HCT116 (cell line): ENCODE measurements around the gene FRMD8. TPM values are rescaled to one million over a fixed set of nuclear protein-coding genes. Genes with fewer than 3 reads are reported as not detected.

Experiments
- ATAC-seq: fragments of 200-7000 bp; cut with Tn5 transposase; 2 replicates; pipeline ENCODE4 v1.9.1; 2020; ENCODE audit warnings: mild to moderate bottlenecking, moderate library complexity
- BruUV-seq: library from RNA; stranded (reverse); fragments of 400-500 nt; replicated peaks from 2 replicates; lab custom pipeline; 2021; lab: Mats Ljungman, UMichigan
- CTCF ChIA-PET: fragments of 300-600 bp; sonication (Branson Sonifier 250); formaldehyde crosslinking; loops from one replicate; lab custom pipeline; 2021; ENCODE audit warnings: antibody characterized with exemption; lab: Charles Lee
- POLR2A ChIA-PET: fragments of 300-600, 350-600 bp; sonication (Branson Sonifier 250); formaldehyde crosslinking; loops from one replicate; lab custom pipeline; 2021; ENCODE audit warnings: antibody characterized with exemption; lab: Charles Lee
- RAD21 ChIA-PET, 2 experiments: fragments of 300-600 bp; sonication (Branson Sonifier 250); formaldehyde crosslinking; loops; one replicate each; lab custom pipeline; 2023; ENCODE audit warnings: low total read pairs in 2 of 2; ENCODE audit not compliant: uncharacterized antibody in 2 of 2, unreplicated experiment in 2 of 2, low non-redundant PET in 1 of 2; lab: Charles Lee
- DNase-seq: peaks from one replicate; pipeline ENCODE4 v3.0.0-alpha.2; 2010; ENCODE audit warnings: low read depth, low spot score
- H2AFZ ChIP-seq: fragments of 200-600 bp; shearing (Covaris generic), sonication (generic); 2 replicates; pipeline ENCODE4 v1.6.1; 2017; ENCODE audit warnings: low read depth, mixed run types, mixed read lengths, antibody characterized with exemption, low read length; ENCODE audit not compliant: poor library complexity, severe bottlenecking
- H3K27ac ChIP-seq: 2 replicates; pipeline ENCODE4 v1.5.1; 2012; ENCODE audit warnings: low read depth, low read length
- H3K27me3 ChIP-seq: fragments of 200-600 bp; sonication (generic); 2 replicates; pipeline ENCODE4 v1.6.1; 2016; ENCODE audit warnings: mixed run types, low read length, mixed read lengths; ENCODE audit not compliant: insufficient read depth
- H3K36me3 ChIP-seq, 2 experiments: fragments of 200-500 bp in 1 of 2; fragments of 200-600 bp in 1 of 2; sonication (Bioruptor generic) in 1 of 2; sonication (generic) in 1 of 2; 2 replicates each; pipeline versions ENCODE4 v1.5.1 to v1.6.1; 2014 to 2016; ENCODE audit warnings: low read length in 2 of 2, inconsistent platforms in 1 of 2, mixed read lengths in 1 of 2, mixed run types in 1 of 2; ENCODE audit not compliant: insufficient read depth in 2 of 2, control insufficient read depth in 1 of 2
- H3K4me1 ChIP-seq, 2 experiments: fragments of 200-600 bp in 1 of 2; sonication (generic) in 1 of 2; 2 replicates each; pipeline versions ENCODE4 v1.5.1 to v1.6.1; 2012 to 2017; ENCODE audit warnings: low read length in 2 of 2, inconsistent platforms in 1 of 2, mild to moderate bottlenecking in 1 of 2, mixed read lengths in 1 of 2, mixed run types in 1 of 2, moderate library complexity in 1 of 2; ENCODE audit not compliant: insufficient read depth in 2 of 2, control insufficient read depth in 1 of 2
- H3K4me2 ChIP-seq: fragments of 200-600 bp; sonication (generic); 2 replicates; pipeline ENCODE4 v1.6.1; 2017; ENCODE audit warnings: mixed run types, low read length, mixed read lengths
- H3K4me3 ChIP-seq, 2 experiments: fragments of 200-600 bp in 1 of 2; sonication (generic) in 1 of 2; replicated peaks in 1 of 2; 2 replicates each; pipeline ENCODE4 v1.5.1; 2011 to 2016; ENCODE audit warnings: low read length in 2 of 2, control low read depth in 1 of 2, low read depth in 1 of 2, mild to moderate bottlenecking in 1 of 2, mixed read lengths in 1 of 2, mixed run types in 1 of 2
- H3K79me2 ChIP-seq: fragments of 200-600 bp; sonication (generic); 2 replicates; pipeline ENCODE4 v1.6.1; 2017; ENCODE audit warnings: mild to moderate bottlenecking, mixed run types, low read length, moderate library complexity, mixed read lengths; ENCODE audit not compliant: insufficient read depth
- H3K9ac ChIP-seq: fragments of 200-600 bp; sonication (generic); 2 replicates; pipeline ENCODE4 v1.6.1; 2016; ENCODE audit warnings: low read length, mixed read lengths
- H3K9me2 ChIP-seq: fragments of 200-600 bp; sonication (generic), shearing (Covaris generic); 2 replicates; pipeline ENCODE4 v1.6.1; 2017; ENCODE audit warnings: mixed run types, mild to moderate bottlenecking, moderate library complexity; ENCODE audit not compliant: insufficient read depth
- H3K9me3 ChIP-seq, 2 experiments: fragments of 200-500 bp in 1 of 2; fragments of 200-600 bp in 1 of 2; sonication (Bioruptor generic) in 1 of 2; sonication (generic) in 1 of 2; 2 replicates each; pipeline ENCODE4 v1.6.1; 2014 to 2017; ENCODE audit warnings: low read length in 2 of 2, mixed read lengths in 2 of 2, inconsistent platforms in 1 of 2, low read depth in 1 of 2, mild to moderate bottlenecking in 1 of 2, mixed run types in 1 of 2, moderate library complexity in 1 of 2; ENCODE audit not compliant: control insufficient read depth in 1 of 2, insufficient read depth in 1 of 2
- H4K20me1 ChIP-seq: fragments of 200-600 bp; sonication (generic), shearing (Covaris generic); 2 replicates; pipeline ENCODE4 v1.6.1; 2017; ENCODE audit warnings: mixed run types, mild to moderate bottlenecking, moderate library complexity; ENCODE audit not compliant: insufficient read depth
- ATF3 ChIP-seq: IDR thresholded peaks from 2 replicates; pipeline ENCODE4 v1.6.1; 2012
- CBX3 ChIP-seq: IDR thresholded peaks from 2 replicates; pipeline ENCODE4 v1.6.1; 2012; ENCODE audit warnings: low read depth
- EGR1 ChIP-seq: IDR thresholded peaks from 2 replicates; pipeline ENCODE4 v1.6.1; 2012; ENCODE audit warnings: low read depth
- JUND ChIP-seq: IDR thresholded peaks from 2 replicates; pipeline ENCODE4 v1.6.1; 2012
- POLR2AphosphoS5 ChIP-seq: IDR thresholded peaks from 2 replicates; pipeline ENCODE4 v1.6.1; 2011; ENCODE audit warnings: mild to moderate bottlenecking, low read depth, low read length, moderate library complexity
- RAD21 ChIP-seq: IDR thresholded peaks from 2 replicates; pipeline ENCODE4 v1.6.1; 2012; ENCODE audit warnings: low read depth, mild to moderate bottlenecking
- SIN3A ChIP-seq: IDR thresholded peaks from 2 replicates; pipeline ENCODE4 v1.6.1; 2012; ENCODE audit warnings: low read depth
- YY1 ChIP-seq: IDR thresholded peaks from 2 replicates; pipeline ENCODE4 v1.6.1; 2011; ENCODE audit warnings: low read length, low read depth, moderate library complexity, mild to moderate bottlenecking; ENCODE audit not compliant: insufficient replicate concordance; ENCODE audit errors: extremely low read depth
- ZBTB33 ChIP-seq: IDR thresholded peaks from 2 replicates; pipeline ENCODE4 v1.6.1; 2011; ENCODE audit warnings: mild to moderate bottlenecking, low read length, moderate library complexity; ENCODE audit not compliant: insufficient replicate concordance; ENCODE audit errors: extremely low read depth
- ZFX ChIP-seq: fragments of 450-650 bp; IDR thresholded peaks from 2 replicates; pipeline ENCODE4 v1.6.1; 2017
- ZNF274 ChIP-seq: fragments of 200-500 bp; sonication (Bioruptor generic); IDR thresholded peaks from 2 replicates; pipeline ENCODE4 v1.6.1; 2014; ENCODE audit warnings: mild to moderate bottlenecking, low read depth, low read length, inconsistent platforms
- intact Hi-C: fragments of 100-400 bp; cut with micrococcal nuclease; formaldehyde crosslinking; loops from 2 replicates; pipeline ENCODE4 v1.10.0; 2022
- total RNA-seq: library from RNA; stranded (reverse); gene quantifications from one replicate; pipeline ENCODE4 v1.2.1, GENCODE V29; 2021; ENCODE audit not compliant: unreplicated experiment

Gene FRMD8
- total RNA-seq, 1 experiment from 2014 or later = 35.8 TPM

GRCh38 chr11:65376138-65376713, 10.2 kb upstream of the FRMD8 start:
- Histone ChIP-seq H3K27me3 (no peaks in the 10 kb centered on the region), H3K79me2 (no peaks in the 10 kb centered on the region), H3K36me3 (no peaks in the 10 kb centered on the region), H4K20me1 (no peaks in the 10 kb centered on the region), H3K9me3 (no peaks in the 10 kb centered on the region), H3K4me2 (no peak overlapping the region), H3K9me2 (no peaks in the 10 kb centered on the region), H3K9ac (no peak overlapping the region), H3K27ac (no peak overlapping the region), H3K4me3 (no peak overlapping the region), H2AFZ (no peak overlapping the region), H3K4me1 (peaks cover 15 to 18% of the 10 kb centered on the region in 2 experiments)
- BruUV-seq = no TSS peak
- CTCF ChIA-PET = no interaction called here
- intact Hi-C loops = no loop called here
- POLR2A ChIA-PET = interaction anchor here (1.6 kb wide), 1 partner anchor 123 kb away, joined by 4 read pairs; the partner anchor contains the start of gene MALAT1
- DNase-seq (no peak), ATAC-seq (no peak)
- RAD21 ChIA-PET = no interaction called here
- TF ChIP-seq JUND = no peak
- TF ChIP-seq EGR1 = no peak
- TF ChIP-seq POLR2AphosphoS5 = no peak
- TF ChIP-seq YY1 = no peak
- no peak for TF ChIP-seq SIN3A
- TF ChIP-seq ATF3 = no peak
- TF ChIP-seq CBX3 = no peak
- no peak for TF ChIP-seq ZFX
- TF ChIP-seq ZBTB33 = no peak
- no peak for TF ChIP-seq RAD21
- TF ChIP-seq ZNF274 = no peak
